HepG2 (cell line): Measurements from ENCODE around the gene PFKM. TPM values are rescaled to one million over a fixed set of nuclear protein-coding genes. Genes with fewer than 3 reads are reported as not detected.

Experiments
- ATAC-seq: fragments of 200-7000 bp; cut with Tn5 transposase; 3 replicates; pipeline ENCODE4 v1.9.1; 2020; ENCODE audit warnings: mild to moderate bottlenecking, moderate library complexity
- BruUV-seq: library from RNA; stranded (reverse); fragments of 400-500 nt; replicated peaks from 2 replicates; lab custom pipeline; 2021; lab: Mats Ljungman, UMichigan
- CTCF ChIA-PET: fragments of 300-600 bp; formaldehyde crosslinking; extraction: SDS; loops from one replicate; lab custom pipeline; 2021; ENCODE audit warnings: low total read pairs, inconsistent platforms, low intra/inter-chr PET ratio; lab: Yijun Ruan, JAX
- POLR2A ChIA-PET: fragments of 350-600 bp; sonication (Branson Sonifier 250); formaldehyde crosslinking; loops from one replicate; lab custom pipeline; 2020; ENCODE audit warnings: antibody characterized with exemption, inconsistent platforms; lab: Yijun Ruan, JAX
- DNase-seq: peaks from one replicate; pipeline ENCODE4 v3.0.0-alpha.2; 2015; ENCODE audit warnings: low spot score
- FAIRE-seq: peaks from 3 replicates; lab custom pipeline; 2011; peaks lifted over from hg19 to GRCh38; lab: Jason Lieb, UNC
- H2AFZ ChIP-seq: one replicate; pipeline ENCODE4 v1.6.1; 2011; ENCODE audit warnings: low read length, inconsistent platforms
- H3K27ac ChIP-seq: fragments of 300-600 bp; 3 replicates; pipeline ENCODE4 v1.8.0; 2011; ENCODE audit warnings: mixed run types, mild to moderate bottlenecking, mixed read lengths, low read length, inconsistent platforms; ENCODE audit not compliant: insufficient read depth; ENCODE audit errors: extremely low read length
- H3K27me3 ChIP-seq, 2 experiments: fragments of 200-600 bp in 1 of 2; 2 replicates in 1 of 2; 3 replicates in 1 of 2; pipeline versions ENCODE4 v1.6.0 to v1.8.0; 2011; ENCODE audit warnings: low read length in 2 of 2, mild to moderate bottlenecking in 2 of 2, moderate library complexity in 2 of 2, inconsistent platforms in 1 of 2; ENCODE audit not compliant: insufficient read depth in 2 of 2, control insufficient read depth in 1 of 2
- H3K36me3 ChIP-seq, 2 experiments: fragments of 200-600 bp in 1 of 2; replicated peaks in 1 of 2; 2 replicates in 1 of 2; 3 replicates in 1 of 2; pipeline versions ENCODE4 v1.5.1 to v1.8.0; 2011; ENCODE audit warnings: low read length in 2 of 2, inconsistent platforms in 1 of 2; ENCODE audit not compliant: insufficient read depth in 2 of 2, control insufficient read depth in 1 of 2
- H3K4me1 ChIP-seq: 2 replicates; pipeline ENCODE4 v1.5.1; 2012; ENCODE audit warnings: low read length, inconsistent platforms; ENCODE audit not compliant: insufficient read depth
- H3K4me2 ChIP-seq: 2 replicates; pipeline ENCODE4 v1.6.0; 2011; ENCODE audit warnings: low read depth, low read length, inconsistent platforms
- H3K4me3 ChIP-seq, 3 experiments: fragments of 200-600 bp in 1 of 3; sonication (generic), shearing (Covaris generic) in 1 of 3; replicated peaks in 1 of 3; 2 replicates each; pipeline ENCODE4 v1.5.1; 2011 to 2016; ENCODE audit warnings: low read length in 3 of 3, inconsistent platforms in 2 of 3, low read depth in 2 of 3, mild to moderate bottlenecking in 2 of 3, control low read depth in 1 of 3, mixed read lengths in 1 of 3; ENCODE audit not compliant: insufficient read depth in 1 of 3
- H3K79me2 ChIP-seq: one replicate; pipeline ENCODE4 v1.6.1; 2011; ENCODE audit warnings: low read length, inconsistent platforms; ENCODE audit not compliant: insufficient read depth
- H3K9ac ChIP-seq: 2 replicates; pipeline ENCODE4 v1.6.0; 2011; ENCODE audit warnings: mild to moderate bottlenecking, low read depth, low read length, inconsistent platforms; ENCODE audit not compliant: insufficient read depth
- H3K9me3 ChIP-seq: 2 replicates; pipeline ENCODE4 v1.5.1; 2012; ENCODE audit warnings: mild to moderate bottlenecking, low read length
- H4K20me1 ChIP-seq: 2 replicates; pipeline ENCODE4 v1.6.0; 2011; ENCODE audit warnings: inconsistent platforms, mild to moderate bottlenecking, low read length, moderate library complexity; ENCODE audit not compliant: insufficient read depth
- CBX5 ChIP-seq: sonication (generic); formaldehyde crosslinking; IDR thresholded peaks from 2 replicates; pipeline ENCODE4 v1.4.0; 2020; ENCODE audit warnings: missing genetic modification reagents, borderline replicate concordance
- HHEX ChIP-seq: IDR thresholded peaks from 2 replicates; pipeline ENCODE4 v1.6.1; 2016; ENCODE audit warnings: control low read depth
- IKZF4 ChIP-seq: sonication (generic); formaldehyde crosslinking; IDR thresholded peaks from 2 replicates; pipeline ENCODE4 v1.5.1; 2020; ENCODE audit warnings: borderline replicate concordance, mild to moderate bottlenecking, low read depth, missing genetic modification reagents; ENCODE audit errors: not compliant biosample characterization
- NFIB ChIP-seq: sonication (generic); formaldehyde crosslinking; IDR thresholded peaks from 2 replicates; pipeline ENCODE4 v1.9.0; 2021; ENCODE audit warnings: missing genetic modification reagents, mild to moderate bottlenecking, borderline replicate concordance
- ZNF180 ChIP-seq: sonication (generic); formaldehyde crosslinking; IDR thresholded peaks from 2 replicates; pipeline ENCODE4 v1.4.0; 2020; ENCODE audit warnings: low read depth, missing genetic modification reagents, borderline replicate concordance
- ZNF256 ChIP-seq: sonication (generic); formaldehyde crosslinking; conservative IDR thresholded peaks from 2 replicates; pipeline ENCODE4 v1.4.0; 2020; ENCODE audit warnings: missing genetic modification reagents
- ZNF607 ChIP-seq: sonication (generic); formaldehyde crosslinking; IDR thresholded peaks from 2 replicates; pipeline ENCODE4 v1.5.1; 2020; ENCODE audit warnings: missing genetic modification reagents, mild to moderate bottlenecking, borderline replicate concordance
- WGBS: methylation state at CpG from one replicate; pipeline ENCODE4 v1.1.6; 2017; ENCODE audit warnings: low lambda C conversion rate; 5-methylcytosine and 5-hydroxymethylcytosine counted together
- in situ Hi-C: cut with HindIII; loops from 2 replicates; pipeline ENCODE4 v1.10.0; 2017; ENCODE audit warnings: low pct_unique_long_range_greater_than_20kb; ENCODE audit not compliant: extremely low pct_ligation_motif_present
- intact Hi-C: fragments of 100-400 bp; cut with micrococcal nuclease; formaldehyde crosslinking; loops from one replicate; pipeline ENCODE4 v1.10.0; 2022; ENCODE audit not compliant: unreplicated experiment
- polyA plus RNA-seq, 8 experiments: library from polyadenylated mRNA; depleted of rRNA in 3 of 8; stranded (reverse) in 7 of 8; unstranded in 1 of 8; fragments of >200 nt; fragmentation: Illumina TruSeq in 4 of 8; extraction: Trizol in 4 of 8; gene quantifications; 2 replicates each; pipeline versions ENCODE4 v1.2.1 to v1.2.3, GENCODE V29; 2011 to 2016; ENCODE audit warnings: low read depth in 4 of 8, missing spikeins in 1 of 8, mixed read lengths in 1 of 8; ENCODE audit not compliant: insufficient read depth in 1 of 8
- total RNA-seq, 5 experiments: library from RNA; depleted of rRNA; stranded (reverse); fragments of >200 nt; fragmentation: Illumina TruSeq; extraction: Trizol; gene quantifications; 2 replicates each; pipeline ENCODE4 v1.2.3, GENCODE V29; 2016; ENCODE audit warnings: low read depth in 1 of 5
- TF ChIP-seq, protein P1 (sequence below): sonication (generic); formaldehyde crosslinking; IDR thresholded peaks from 2 replicates; pipeline ENCODE4 v1.4.0; 2020; ENCODE audit warnings: missing genetic modification reagents
- TF ChIP-seq, protein P2 (sequence below): sonication (generic); formaldehyde crosslinking; IDR thresholded peaks from 2 replicates; pipeline ENCODE4 v1.4.0; 2020; ENCODE audit warnings: mild to moderate bottlenecking, missing genetic modification reagents

PFKM gene
- total and polyA plus RNA-seq, 2 of the 13 experiments (the other 11 are each of a cell fraction or from before 2014, with no cell fraction given), result 1.9 to 2.4 TPM

DNA sequence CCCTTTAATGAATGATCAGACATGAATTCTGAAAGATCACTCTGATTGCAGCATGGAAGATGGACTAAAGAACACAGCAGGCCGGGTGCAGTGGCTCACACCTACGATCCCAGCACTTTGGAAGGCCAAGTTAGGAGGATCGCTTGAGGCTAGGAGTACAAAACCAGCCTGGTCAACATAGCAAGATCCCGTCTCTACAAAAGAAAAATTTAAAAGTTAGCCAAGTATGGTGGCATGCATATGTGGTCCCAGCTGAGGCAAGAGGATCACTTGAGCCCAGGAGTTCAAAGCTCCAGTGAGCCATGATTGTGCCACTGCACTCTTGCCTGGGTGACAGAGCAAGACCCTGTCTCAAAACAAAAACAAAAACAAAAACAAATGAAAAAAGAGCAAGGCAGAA, 48.4 kb upstream of the PFKM start:
- 96% methylated on average over 4 of the region's 4 CpGs for WGBS
- Histone ChIP-seq H3K36me3 (peaks cover 8 to 45% of the 10 kb centered on the region in 2 experiments), H3K4me2 (no peak overlapping the region), H3K4me3 (no peak overlapping the region), H3K4me1 (no peaks in the 10 kb centered on the region), H3K27ac (no peak overlapping the region), H4K20me1 (no peaks in the 10 kb centered on the region), H2AFZ (no peak overlapping the region), H3K79me2 (no peaks in the 10 kb centered on the region), H3K27me3 (no peaks in the 10 kb centered on the region)
- in situ Hi-C loops (no loop called here), intact Hi-C loops (no loop called here)
- ATAC-seq, result no peak
- ChIA-PET CTCF (no interaction called here), POLR2A (no interaction called here)
- no peak for FAIRE-seq
- DNase-seq, result no peak
- BruUV-seq, result no TSS peak
- TF ChIP-seq ZNF180 (CRISPR knock-in tag), result no peak
- TF ChIP-seq ZNF256 (CRISPR knock-in tag), result no peak
- no peak for TF ChIP-seq IKZF4 (CRISPR knock-in tag)
- TF ChIP-seq, protein P1, sequence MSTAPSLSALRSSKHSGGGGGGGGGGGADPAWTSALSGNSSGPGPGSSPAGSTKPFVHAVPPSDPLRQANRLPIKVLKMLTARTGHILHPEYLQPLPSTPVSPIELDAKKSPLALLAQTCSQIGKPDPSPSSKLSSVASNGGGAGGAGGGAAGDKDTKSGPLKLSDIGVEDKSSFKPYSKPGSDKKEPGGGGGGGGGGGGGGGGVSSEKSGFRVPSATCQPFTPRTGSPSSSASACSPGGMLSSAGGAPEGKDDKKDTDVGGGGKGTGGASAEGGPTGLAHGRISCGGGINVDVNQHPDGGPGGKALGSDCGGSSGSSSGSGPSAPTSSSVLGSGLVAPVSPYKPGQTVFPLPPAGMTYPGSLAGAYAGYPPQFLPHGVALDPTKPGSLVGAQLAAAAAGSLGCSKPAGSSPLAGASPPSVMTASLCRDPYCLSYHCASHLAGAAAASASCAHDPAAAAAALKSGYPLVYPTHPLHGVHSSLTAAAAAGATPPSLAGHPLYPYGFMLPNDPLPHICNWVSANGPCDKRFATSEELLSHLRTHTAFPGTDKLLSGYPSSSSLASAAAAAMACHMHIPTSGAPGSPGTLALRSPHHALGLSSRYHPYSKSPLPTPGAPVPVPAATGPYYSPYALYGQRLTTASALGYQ, result no peak
- TF ChIP-seq CBX5 (CRISPR knock-in tag), result no peak
- no peak for TF ChIP-seq HHEX
- no peak for TF ChIP-seq NFIB (CRISPR knock-in tag)
- TF ChIP-seq, protein P2, sequence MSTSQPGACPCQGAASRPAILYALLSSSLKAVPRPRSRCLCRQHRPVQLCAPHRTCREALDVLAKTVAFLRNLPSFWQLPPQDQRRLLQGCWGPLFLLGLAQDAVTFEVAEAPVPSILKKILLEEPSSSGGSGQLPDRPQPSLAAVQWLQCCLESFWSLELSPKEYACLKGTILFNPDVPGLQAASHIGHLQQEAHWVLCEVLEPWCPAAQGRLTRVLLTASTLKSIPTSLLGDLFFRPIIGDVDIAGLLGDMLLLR (CRISPR knock-in tag), result no peak
- TF ChIP-seq ZNF607 (CRISPR knock-in tag), result no peak
- TF ChIP-seq, all 625 proteins: peak for 0
- no peaks in the 10 kb centered on the region for H3K9me3 ChIP-seq
- H3K9ac ChIP-seq, result no peak overlapping the region
